Measurements from ENCODE around the gene FGF7. TPM values are rescaled to one million over a fixed set of nuclear protein-coding genes. Genes with fewer than 3 reads are reported as not detected.

The FGF7 gene
- total RNA-seq, 1 experiment from 2014 or later: not detected

DNA sequence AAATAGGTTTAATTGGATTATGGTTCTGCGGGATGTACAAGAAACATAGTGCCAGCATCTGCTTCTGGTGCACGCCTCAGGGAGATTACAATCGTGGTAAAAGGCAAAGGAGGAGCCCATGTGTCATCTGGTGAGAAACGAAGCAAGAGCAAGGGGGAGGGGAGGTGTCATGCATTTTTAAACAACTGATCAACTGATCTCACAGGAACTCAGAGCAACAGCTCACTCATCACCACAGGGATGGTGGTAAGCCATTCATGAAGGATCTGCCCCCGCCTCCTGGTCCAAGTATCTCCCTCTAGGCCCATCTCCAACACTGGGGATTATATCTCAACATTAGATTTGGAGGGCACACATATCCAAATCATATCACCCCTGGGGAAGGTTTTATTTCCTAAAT is 42.1 kb upstream of the FGF7 start:
- H3K27ac ChIP-seq (ENCODE audit: insufficient read length, low read depth, low read length): no peak overlapping the region
- no peaks in the 10 kb centered on the region for H3K36me3 Mint-ChIP-seq (ENCODE audit: insufficient read depth in 1 of 3, low read depth in 3 of 3)
- no peaks in the 10 kb centered on the region for H3K27me3 Mint-ChIP-seq (ENCODE audit: low read depth)
- no peak overlapping the region for H2BK20ac ChIP-seq (ENCODE audit: low read depth, low read length, poor library complexity, severe bottlenecking)
- no peaks in the 10 kb centered on the region for H3K9me3 ChIP-seq (ENCODE audit: control insufficient read depth, low read depth, low read length)
- no peak overlapping the region for H3K4me2 ChIP-seq (ENCODE audit: insufficient read depth, insufficient read length, low read length)
- H3K27me3 ChIP-seq (ENCODE audit: insufficient read depth, low read length): no peaks in the 10 kb centered on the region
- no peak overlapping the region for H3K23ac ChIP-seq (ENCODE audit: insufficient read length, low read depth, low read length)
- H4K20me1 ChIP-seq (ENCODE audit: control insufficient read depth, insufficient read depth, insufficient read length): no peaks in the 10 kb centered on the region
- no peaks in the 10 kb centered on the region for H3K23me2 ChIP-seq (ENCODE audit: insufficient read length, low read depth, low read length, poor library complexity, severe bottlenecking)
- peak; percentile 31 for DNase-seq
- H2BK120ac ChIP-seq (ENCODE audit: low read depth, low read length, poor library complexity, severe bottlenecking): no peak overlapping the region
- no peak overlapping the region for H3K4me3 Mint-ChIP-seq
- no peak overlapping the region for H2AK5ac ChIP-seq (ENCODE audit: insufficient read length, low read length)
- H3K79me1 ChIP-seq (ENCODE audit: insufficient read depth, low read depth, low read length, poor library complexity, severe bottlenecking): no peaks in the 10 kb centered on the region
- peaks cover 28 to 31% of the 10 kb centered on the region in 2 experiments for H3K4me1 Mint-ChIP-seq
- H4K91ac ChIP-seq (ENCODE audit: insufficient read length, low read depth, low read length): no peak overlapping the region
- no peak overlapping the region for H4K5ac ChIP-seq (ENCODE audit: insufficient read length, low read depth, low read length)
- H3K4me1 ChIP-seq (ENCODE audit: insufficient read depth, low read length): peaks cover 4% of the 10 kb centered on the region; the same call in 1 of the 2 replicates
- no peak overlapping the region for H3K56ac ChIP-seq (ENCODE audit: insufficient read length, low read depth, low read length)
- H3K9me3 Mint-ChIP-seq: no peaks in the 10 kb centered on the region
- no CpG with 5 or more reads among the region's 5 CpGs for WGBS (ENCODE audit: extremely low coverage, insufficient read length, low lambda C conversion rate)
- H2BK12ac ChIP-seq (ENCODE audit: insufficient read length, low read depth, low read length): no peak overlapping the region
- H3K79me2 ChIP-seq (ENCODE audit: insufficient read depth, low read length): no peaks in the 10 kb centered on the region
- H2AFZ ChIP-seq (ENCODE audit: low read length): no peak overlapping the region
- no peak overlapping the region for H3K18ac ChIP-seq (ENCODE audit: insufficient read length, low read depth, low read length)
- H4K8ac ChIP-seq (replicated peaks; ENCODE audit: insufficient read length, low read depth, low read length): no peak overlapping the region
- no peak overlapping the region for H3K9ac ChIP-seq (ENCODE audit: extremely low read depth, insufficient read length, low read length)
- no peak overlapping the region for H2BK15ac ChIP-seq (ENCODE audit: low read depth, low read length)
- TF ChIP-seq CTCF (conservative IDR thresholded peaks at IDR 0.05): no peak
- no peak overlapping the region for H2BK5ac ChIP-seq (ENCODE audit: insufficient read length, low read length)
- H3K14ac ChIP-seq (ENCODE audit: insufficient read depth, low read length): no peak overlapping the region
- no peak overlapping the region for H3T11ph ChIP-seq (ENCODE audit: low read length)
- no peak overlapping the region for H3K4ac ChIP-seq (ENCODE audit: low read depth, low read length)
- H3K27ac Mint-ChIP-seq: peak overlapping the region in 1 of 3 experiments; percentile 75; a peak in 2 of 7 replicates
